ENCODE measurements around the gene APOA1.

Gene APOA1

GRCh38 chr11:116857936-116858335 is 20.5 kb upstream of the APOA1 start:
- DNase-seq (ENCODE audit: low read depth in 2 of 2) = no peak

- no peak for DNase-seq (ENCODE audit: low read depth in 2 of 2)
Measured at GRCh38 chr11:116857316-116857715, 19.9 kb upstream of the APOA1 start.

- DNase-seq (ENCODE audit: low read depth in 2 of 2) = no peak
Measured at GRCh38 chr11:116856423-116856822, 19.0 kb upstream of the APOA1 start.

GRCh38 chr11:116855413-116855812 is 18.0 kb upstream of the APOA1 start:
- DNase-seq (ENCODE audit: low read depth in 2 of 2) = no peak

- DNase-seq (ENCODE audit: low read depth in 2 of 2) = peak; percentile 28 to 36
Measured at GRCh38 chr11:116853461-116854073, 16.1 kb upstream of the APOA1 start.

GRCh38 chr11:116852261-116853031 is 15.0 kb upstream of the APOA1 start:
- DNase-seq (ENCODE audit: low read depth in 2 of 2) = no peak

- DNase-seq (ENCODE audit: low read depth in 2 of 2) = peak; percentile 24 to 25
Measured at GRCh38 chr11:116851626-116852025, 14.2 kb upstream of the APOA1 start.

- DNase-seq (ENCODE audit: low read depth in 2 of 2) = no peak
Measured at GRCh38 chr11:116849486-116849885, 12.1 kb upstream of the APOA1 start.

- DNase-seq (ENCODE audit: low read depth in 2 of 2) = no peak
Measured at GRCh38 chr11:116849060-116849459, 11.6 kb upstream of the APOA1 start.

GRCh38 chr11:116847612-116848011 is 10.2 kb upstream of the APOA1 start:
- no peak for DNase-seq (ENCODE audit: low read depth in 2 of 2)

- DNase-seq (ENCODE audit: low read depth in 2 of 2) = no peak
Measured at GRCh38 chr11:116844722-116845121, 7.3 kb upstream of the APOA1 start.

GRCh38 chr11:116843661-116844060 is 6.2 kb upstream of the APOA1 start:
- no peak for DNase-seq (ENCODE audit: low read depth in 2 of 2)

GRCh38 chr11:116842909-116843308 is 5.5 kb upstream of the APOA1 start:
- DNase-seq (ENCODE audit: low read depth in 2 of 2) = no peak

- no peak for DNase-seq (ENCODE audit: low read depth in 2 of 2)
Measured at GRCh38 chr11:116842117-116842516, 4.7 kb upstream of the APOA1 start.

- no peak for DNase-seq (ENCODE audit: low read depth in 2 of 2)
Measured at GRCh38 chr11:116840746-116841296, 3.4 kb upstream of the APOA1 start.

- DNase-seq (ENCODE audit: low read depth in 2 of 2) = no peak
Measured at GRCh38 chr11:116840224-116840745, 2.9 kb upstream of the APOA1 start.

GRCh38 chr11:116838321-116839084 is 1.1 kb upstream of the APOA1 start:
- no peak for DNase-seq (ENCODE audit: low read depth in 2 of 2)

GRCh38 chr11:116836632-116836991 is 810 bp downstream of the APOA1 start:
- DNase-seq (ENCODE audit: low read depth in 2 of 2) = no peak

- peak; percentile 49 to 56 for DNase-seq (ENCODE audit: low read depth in 2 of 2)
Measured at GRCh38 chr11:116835791-116836631, 1.4 kb downstream of the APOA1 start.

- DNase-seq (ENCODE audit: low read depth in 2 of 2) = no peak
Measured at GRCh38 chr11:116835042-116835772, 2.2 kb downstream of the APOA1 start.
